SHP77 (cell line): Measurements from ENCODE around the gene SPEG.

Experiments used
- DNase-seq, 2 experiments: peaks; one replicate each; lab custom pipeline; 2025; lab: John Stamatoyannopoulos, UW

Gene SPEG

DNA sequence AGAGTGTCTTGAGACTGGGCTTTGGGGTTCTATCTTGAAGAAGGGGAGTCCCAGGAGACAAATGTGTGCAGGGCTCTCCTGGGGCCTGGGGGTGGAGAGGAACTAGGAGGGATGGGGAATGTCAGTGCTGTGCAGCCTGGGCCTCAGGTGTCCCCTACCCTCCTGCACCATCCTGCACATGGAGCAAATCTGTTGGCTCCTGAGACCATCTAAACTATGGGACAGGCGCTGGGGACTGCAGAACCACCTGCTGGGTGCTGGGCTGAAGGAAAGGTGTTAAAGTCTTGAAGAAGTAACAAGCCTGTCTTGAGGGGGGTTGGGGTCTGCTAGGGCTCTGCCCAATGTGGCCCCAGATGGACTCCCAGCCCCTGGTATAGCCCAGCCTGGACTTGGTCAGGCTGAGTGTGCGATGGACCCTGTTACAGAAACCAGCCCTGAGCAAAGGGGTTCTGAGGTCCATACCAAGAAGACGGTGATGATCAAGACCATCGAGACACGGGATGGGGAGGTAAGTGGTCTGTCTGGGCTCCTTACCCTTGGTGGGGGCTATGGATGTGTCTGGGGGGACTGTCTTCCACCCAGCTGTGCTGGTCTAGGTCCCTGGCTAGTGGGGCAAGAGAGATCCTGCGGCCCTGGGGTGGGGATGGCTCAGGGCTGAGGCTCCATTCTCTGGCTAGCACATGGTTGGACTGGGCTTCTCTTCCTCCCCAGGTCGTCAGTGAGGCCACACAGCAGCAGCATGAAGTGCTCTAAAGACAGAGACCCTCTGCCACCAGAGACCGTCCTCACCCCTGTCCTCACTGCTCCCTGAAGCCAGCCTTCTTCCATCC, 9.2 kb upstream of the SPEG start:
- DNase-seq: no peak

DNA sequence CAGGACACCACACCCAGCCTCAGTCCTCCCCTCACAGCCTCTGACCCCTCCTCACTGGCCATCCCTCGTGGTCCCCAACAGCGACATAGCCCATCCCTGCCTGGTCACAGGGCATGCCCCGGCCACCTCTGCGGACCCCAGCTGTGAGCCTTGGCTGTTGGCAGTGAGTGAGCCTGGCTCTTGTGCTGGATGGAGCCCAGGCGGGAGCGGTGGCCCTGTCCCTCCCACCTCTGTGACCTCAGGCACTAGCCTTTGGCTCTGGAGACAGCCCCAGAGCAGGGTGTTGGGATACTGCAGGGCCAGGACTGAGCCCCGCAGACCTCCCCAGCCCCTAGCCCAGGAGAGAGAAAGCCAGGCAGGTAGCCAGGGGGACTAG, 8.6 kb upstream of the SPEG start:
- DNase-seq: no peak

DNA sequence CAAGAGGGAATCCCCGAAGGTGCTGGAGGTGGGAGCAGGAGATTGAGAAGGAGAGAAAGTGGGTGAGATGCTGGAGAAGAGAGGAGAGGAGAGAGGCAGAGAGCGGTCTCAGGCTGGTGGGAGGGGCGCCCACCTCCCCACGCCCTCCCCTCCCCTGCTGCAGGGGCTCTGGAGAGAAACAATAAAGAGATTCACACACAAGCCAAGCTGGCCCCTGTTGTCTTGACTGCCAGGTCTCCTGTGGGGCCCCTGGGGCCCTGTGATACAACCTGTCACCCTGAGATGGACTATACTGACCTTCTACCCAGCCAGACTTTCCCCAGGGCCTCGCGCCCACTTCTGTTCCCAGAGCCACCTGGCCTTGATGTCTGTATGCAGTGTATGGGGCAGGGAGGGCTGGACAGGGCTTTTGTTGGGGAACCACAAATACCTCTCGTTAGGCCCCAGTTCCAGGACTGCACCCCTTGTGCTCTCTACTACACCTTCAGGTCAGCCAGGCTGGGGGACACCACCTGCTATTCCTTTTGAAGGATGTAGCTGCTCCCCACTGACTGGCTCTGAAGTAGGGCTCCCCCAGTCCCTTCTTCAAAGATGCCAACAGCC, 8.0 kb upstream of the SPEG start:
- no peak for DNase-seq

DNA sequence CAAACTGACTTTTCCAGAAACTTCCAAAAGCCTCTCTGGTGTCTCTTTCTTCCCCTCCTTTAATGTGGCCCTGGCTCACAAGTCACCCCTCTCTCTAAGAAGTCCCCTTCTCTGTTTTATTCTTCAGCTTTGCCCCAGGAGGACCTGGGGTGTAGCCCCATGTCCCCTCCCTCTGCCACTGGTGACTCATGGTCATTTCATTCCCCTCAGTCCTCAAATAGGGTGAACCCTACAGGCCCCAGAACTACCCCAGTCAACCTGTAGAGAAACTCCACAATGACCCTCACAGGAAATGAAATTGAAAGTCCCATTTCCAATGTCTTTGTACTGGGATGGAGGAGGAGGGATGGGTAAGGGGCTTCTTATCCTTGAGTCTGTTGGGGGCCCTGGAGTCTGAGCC, 6.2 kb upstream of the SPEG start:
- no peak for DNase-seq

DNA sequence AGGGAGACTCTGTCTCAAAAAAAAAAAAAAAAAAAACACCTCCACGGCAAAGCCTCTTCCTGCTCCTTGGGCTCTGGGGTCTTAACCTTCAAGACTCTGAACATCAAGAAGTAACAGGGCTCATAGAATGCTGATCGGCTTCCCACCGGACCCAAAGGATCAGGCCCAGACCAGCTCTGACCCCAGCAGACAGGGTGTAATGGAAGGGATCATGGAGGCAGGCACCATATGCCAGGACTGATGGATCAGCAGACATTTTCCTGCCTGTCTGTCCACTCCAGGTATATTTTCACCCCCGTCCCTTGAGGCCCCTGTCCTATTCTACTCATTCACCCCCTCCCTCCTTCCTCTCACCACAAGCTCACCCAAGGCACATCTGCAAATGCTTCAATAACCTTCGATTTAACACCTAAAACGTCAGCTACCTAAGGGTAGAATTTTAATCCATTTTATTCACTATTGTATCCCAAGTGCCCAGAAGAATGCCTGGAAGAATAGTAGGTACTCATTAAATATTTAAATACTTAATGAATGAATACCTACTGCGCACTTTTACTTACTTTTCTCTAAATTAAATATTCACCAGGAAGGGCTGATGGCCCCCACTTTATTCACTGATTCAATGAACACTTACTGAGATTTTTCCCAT, 4.6 kb upstream of the SPEG start:
- no peak for DNase-seq

DNA sequence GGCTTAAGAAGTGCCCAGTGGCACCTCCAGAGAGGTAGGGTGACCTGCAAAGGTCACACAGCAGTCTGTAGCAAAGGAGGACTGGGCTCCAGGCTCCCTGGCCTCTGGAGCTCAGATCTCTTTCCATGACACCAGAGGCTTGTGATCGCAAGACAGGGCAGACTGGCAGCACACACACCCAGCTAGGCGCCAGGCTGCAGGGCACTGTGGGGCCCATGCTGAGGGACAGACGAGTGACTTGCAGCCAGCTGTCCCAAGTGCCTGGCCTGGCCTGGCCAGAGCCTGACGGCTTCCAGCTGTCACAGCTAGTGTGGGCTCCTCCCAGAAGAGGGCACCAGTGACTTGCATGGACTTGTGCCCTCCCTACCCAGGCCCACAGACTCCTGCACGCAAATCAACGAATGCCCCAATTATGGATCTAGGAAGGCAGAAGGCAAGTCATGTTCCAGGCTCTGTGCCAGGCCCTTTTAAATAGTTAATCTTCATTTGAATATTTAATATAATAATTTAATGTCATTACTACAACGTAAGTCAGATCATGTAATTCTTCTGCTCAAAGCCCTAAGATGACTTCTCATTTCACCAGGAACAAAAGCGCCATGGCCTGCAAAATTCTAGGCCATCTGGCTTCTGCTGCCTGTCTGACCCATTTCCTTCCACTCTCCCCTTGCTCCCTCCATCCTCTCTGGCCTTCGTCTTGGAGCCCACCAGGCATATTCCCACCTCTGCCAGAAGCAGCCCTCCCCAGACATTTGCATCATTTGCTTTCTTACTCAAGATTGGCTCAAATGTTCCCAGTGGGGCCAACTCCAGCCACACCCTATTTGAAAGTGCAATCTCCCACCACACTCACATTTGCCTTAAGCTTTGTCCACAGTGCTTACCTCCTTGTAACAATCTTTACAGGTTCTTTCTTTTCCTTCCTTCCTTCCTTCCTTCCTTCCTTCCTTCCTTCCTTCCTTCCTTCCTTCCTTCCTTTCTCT, 3.7 kb upstream of the SPEG start:
- DNase-seq: peak; percentile 60 to 62

DNA sequence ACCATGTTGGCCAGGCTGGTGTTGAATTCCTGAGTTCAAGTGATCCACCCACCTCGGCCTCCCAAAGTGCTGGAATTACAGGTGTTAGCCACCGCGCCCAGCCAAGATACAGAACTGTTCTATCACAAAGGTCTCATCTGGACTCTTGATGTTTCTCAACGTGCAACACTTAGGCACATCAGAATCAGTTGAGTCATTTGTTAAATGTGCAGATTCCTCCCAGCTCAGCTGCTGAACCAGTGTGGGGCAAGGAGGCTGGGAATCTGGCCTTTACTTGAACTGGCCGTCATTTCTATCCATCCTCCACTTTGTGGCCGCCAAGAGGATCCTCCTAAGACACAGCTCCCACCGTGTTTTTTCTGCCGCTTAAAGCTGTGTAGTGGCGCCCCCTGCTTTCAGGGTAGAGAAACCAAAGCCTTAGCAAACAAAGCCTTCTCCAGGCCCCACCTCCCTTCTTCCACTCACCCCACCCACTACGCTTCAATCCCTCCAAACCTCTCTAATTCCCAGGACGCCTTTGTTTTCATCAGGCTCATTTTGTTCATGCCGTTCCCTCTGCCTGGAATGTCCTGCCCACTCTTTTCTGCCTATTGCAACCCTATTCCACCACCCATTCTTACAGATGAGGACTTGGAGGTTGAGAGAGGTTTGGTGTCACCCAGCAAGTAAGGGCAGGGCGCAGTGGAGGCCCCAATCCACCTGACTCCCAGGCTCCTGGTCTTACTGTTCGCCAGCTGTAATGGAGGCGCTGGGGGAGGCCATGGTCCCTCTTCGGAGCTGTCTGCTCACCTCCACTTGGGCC, 776 bp upstream of the SPEG start:
- peak in 1 of 2 experiments; percentile 25 for DNase-seq

DNA sequence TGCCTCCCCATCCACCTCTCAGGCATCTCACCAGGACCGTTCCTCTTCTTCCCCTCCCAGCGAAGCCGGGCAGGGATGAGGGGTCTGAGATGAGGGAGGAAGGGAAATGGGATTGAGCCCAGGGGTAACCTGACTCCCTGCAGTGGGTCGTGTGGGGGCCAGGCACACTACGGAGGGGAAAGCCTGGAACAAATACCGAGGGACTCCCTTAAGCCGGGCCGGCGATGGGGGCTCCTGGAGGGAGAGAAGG, 250 bp upstream of the SPEG start:
- no peak for DNase-seq

DNA sequence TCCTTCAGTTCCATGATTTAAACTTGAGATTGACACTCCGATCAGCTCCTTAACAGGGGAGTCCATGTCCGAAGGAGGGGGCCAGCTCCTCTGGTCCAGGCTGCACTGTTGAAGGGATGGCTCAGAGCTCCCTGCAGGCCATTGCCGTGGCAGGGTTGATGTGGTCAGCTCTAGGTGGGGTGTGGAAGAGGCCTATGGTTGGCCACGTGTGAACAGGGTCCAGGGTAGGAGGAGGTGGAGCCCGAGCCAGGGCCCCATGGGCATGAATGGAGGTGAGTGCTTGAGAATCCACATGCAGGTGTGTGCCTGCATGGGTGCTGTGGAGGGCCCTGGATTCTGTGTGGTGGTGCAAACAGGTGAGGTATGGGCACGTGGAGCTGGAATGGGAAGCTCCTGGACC, 1.1 kb downstream of the SPEG start:
- DNase-seq: no peak

DNA sequence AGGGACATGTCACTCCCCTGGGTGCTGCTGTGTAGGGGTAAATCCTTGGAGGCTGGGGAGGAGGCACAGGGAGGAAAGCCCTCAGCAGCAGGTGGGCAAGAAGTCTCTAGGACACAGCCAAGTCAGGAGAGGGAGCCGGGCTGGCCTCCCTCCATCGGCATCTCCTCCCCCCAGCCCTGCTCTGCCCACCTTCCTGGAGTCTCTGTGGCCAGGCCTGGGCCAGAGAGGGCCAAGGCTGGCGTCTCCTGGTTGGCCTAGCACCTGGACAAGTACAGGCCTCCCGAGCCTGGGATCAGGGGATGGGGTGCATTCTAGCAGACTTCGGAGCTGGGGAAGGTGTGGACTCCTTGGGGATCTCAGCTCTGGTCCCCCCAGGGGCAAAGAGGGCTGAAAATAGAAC, 1.8 kb downstream of the SPEG start:
- no peak for DNase-seq

DNA sequence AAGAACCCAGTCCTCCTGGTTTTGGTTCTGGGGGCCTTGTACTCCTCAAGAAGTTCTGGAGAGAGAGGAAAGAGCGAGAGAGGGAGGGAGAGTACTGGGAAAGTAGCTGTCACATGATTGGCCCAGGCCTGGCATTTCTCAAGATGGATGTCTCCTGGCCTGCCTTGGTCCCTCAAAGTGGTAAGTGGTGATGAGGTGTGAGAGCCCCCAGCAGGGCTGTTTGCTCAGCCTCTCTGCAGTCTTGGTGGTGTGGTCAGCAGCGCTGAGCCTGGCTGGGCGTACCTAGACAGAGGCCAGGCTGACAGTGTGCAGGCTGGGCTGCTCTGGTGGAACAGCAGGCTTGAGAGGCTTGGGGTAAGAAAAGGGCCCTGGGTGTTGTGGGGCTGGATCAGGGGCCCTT, 2.5 kb downstream of the SPEG start:
- DNase-seq: no peak

DNA sequence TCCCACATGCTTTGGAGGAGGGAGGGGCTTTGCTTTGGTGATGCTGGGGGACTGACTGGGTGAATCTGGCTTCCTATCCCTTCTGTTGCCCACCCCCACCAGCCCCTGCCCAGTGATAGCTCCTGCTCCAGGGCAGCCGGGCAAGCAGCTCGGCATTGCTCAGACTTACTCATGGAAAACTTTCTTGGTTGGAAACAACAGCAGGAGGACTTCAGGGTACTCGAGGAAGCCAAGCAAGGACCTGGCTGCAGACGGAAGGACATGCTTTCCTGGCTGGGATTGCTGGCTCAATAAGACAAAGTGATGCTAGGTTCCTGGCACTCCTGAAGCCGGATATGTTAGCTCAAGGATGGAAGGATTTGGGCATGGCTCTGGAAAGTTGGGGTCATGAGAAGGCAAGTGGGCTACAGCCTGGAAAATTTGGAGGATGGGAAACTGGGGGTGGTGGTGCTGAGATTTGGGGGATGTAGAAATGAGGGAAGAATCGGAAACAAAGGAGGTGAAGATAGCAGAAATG, 3.1 kb downstream of the SPEG start:
- no peak for DNase-seq

DNA sequence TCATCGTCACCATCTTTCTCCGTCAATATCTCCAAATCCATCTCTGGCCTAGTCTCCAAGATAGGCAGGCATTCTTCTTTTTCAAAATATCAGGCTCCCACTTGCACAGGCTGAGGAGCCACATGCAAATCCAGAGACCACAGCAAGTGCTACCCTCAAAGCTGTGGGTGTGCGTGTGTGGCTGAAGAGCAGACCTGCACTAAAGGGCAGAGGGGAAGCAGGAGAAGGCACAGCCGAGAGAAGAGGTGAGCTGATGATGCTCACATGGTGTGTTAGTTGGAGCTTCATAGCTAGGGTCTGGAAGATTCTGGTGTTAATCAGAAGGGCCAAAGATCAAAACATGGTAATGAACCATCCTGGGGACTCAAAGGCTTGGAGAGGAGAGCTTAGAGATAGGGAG, 3.8 kb downstream of the SPEG start:
- DNase-seq: no peak

DNA sequence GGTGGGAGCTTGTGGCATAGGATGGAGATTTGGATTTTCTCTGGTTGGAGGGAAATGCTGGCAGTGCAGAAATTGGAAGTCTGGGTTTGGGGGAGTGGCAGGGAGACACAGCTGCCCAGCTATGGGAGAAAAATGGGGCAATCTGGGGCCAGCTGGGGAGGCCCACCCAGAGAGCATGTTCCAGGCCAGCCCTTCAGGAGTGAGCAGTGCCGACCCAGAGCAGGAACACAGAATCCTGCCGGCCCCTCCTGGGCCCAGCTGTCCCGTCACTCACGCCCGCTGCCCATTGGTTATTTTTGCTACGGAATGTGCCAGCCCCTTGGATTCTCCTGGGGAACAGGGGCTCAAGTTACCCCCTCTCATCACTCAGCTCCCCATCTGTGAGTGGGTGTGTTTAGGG, 4.9 kb downstream of the SPEG start:
- no peak for DNase-seq

DNA sequence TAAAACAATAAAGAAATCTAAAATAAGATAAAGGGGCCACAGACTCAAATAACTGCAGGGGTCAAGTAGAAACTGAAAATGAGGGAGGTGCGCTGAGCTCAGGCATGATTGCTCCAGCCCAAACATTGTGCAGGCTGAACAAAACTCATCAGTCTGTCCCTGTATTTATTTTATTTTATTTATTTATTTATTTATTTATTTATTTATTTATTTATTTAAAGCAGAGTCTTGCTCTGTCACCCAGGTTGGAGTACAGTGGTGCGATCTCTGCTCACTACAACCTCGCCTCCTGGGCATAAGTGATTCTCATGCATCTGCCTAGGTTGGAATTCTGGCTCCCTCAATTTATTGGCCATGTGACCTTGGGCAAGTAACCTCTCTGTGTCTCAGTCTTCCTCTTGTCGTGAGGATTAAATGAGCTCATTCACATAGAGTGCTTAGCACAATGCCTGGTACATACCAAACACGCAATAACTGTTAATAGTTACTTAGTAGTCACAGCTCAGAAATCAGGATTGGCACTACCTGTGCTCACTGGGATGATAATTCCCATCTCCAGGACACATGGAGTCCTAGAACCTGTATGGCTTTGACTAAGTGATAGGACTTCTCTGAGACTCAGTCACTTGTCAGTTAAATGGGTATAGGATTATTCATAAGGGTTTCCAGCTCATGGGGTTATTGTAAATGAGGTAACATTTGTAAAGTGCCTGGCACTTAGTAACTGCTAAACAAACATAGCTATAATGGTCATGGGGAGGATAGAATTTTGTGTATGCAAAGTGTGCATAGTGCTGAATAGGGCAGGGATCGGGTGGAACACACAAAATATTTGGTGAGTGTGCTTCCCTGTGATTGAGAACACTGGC, 6.0 kb downstream of the SPEG start:
- no peak for DNase-seq

DNA sequence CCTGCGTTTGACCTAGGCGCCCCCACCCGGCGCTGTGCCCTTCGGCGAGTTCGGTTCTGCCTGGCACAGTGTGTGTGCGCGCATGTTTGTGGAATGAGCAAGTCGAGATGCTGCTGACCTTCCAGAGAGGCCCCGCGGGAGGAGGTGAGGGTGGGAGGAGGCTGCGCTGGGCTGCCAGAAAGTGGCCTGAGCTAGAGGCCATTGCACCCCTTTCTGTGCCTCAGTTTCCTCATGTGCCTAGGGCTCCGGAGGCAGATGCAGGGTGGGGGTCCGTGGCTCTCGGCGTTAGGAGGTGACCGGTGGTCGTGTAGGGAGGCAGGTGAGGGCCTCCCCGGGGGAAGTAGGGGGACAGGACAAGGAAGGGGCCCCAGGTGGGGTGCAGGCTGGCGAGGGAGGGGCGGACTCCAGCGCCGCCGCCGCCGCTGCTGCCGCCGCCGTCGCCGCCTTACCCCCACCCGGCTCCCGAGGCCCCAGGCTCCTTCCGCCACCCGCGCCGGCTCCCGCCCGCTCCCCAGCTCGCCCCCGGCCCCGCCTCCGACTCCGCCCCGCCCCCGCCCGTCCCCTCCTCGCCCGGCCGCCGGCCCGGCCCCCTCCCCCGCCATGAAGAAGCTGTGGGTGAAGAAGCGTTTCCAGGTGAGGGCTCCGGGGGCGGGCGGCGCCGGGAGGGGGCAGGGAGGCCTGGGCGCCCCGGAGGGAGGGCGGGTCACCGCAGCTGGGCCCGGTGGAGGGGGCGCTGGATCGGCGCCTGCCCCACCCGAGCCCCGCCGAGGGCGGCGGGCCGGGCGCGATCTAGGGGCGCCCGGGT, 7.0 kb downstream of the SPEG start:
- peak; percentile 17 to 35 for DNase-seq

DNA sequence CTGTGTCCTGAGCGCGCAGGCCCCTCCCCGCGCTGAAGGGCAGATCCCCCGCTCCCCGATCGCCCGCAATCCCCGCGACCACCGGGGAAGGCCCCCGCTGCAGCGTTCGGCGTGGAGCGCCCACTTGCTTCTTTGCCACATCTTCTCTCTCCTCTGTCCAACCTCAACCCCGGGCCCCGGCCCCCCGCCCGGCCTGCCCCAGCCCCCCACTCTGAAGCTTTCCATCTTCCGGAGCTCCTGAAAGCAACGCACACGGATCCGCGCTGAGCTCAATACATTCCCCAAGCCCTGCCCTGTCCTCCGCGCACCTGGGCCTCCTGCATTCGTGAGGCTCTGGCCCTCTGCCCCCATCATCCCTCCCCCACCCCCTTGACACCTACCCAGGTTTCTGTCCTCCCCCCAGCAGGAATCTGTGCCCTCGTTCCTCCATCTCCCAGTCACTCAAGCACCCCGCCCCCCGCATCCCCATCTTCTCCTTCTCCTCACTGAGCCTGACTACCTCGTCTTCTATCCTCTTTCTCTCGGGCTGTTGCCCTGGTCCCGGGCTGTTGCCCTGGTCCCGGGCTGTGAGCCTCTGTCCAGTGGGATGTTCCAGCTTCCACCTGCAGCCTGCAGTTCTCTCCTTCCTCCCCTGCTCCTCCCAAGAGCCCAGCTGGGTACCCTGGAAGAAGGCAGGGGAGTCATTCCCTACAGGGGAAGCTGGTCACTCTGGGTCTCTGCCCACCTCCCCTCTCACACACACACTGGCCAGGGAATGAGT, 7.8 kb downstream of the SPEG start:
- DNase-seq: no peak

DNA sequence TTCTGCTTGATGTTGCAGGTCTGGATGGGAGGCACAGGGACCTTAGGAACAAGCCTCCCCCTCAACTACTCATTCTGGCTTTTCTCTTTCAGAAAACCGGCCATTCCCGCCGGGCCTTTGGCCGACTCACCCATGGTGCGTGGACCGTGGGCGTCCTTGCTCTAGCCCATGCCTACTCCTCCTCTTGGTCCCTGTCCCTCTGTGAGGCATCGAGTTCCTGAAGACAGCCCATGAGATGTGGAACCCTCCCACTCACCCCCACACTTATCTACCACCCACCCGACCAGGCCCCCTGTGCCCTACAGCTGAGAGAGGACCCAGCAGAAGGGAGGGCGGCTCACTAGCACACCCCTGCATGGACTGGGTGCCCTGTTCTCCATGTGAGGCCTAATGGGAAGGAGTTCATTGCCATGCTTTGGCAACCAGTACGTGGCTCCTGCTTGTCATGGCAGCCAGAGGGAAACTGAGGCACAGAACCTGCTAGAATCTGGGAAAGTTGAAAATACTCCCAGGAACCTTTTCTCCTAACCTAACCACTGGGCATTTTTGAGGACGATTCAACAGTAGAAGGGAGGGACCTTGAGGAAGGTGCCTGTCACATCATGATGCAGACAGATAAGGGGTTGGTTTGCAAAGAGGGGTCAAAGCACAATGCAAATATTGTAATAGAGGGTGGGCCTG, 8.5 kb downstream of the SPEG start:
- DNase-seq: no peak
